Esophagus squamous epithelium (tissue), 5 donors: ENCODE results near the gene BTAF1. TPM values are rescaled to one million over a fixed set of nuclear protein-coding genes. Genes with fewer than 3 reads are reported as not detected.

Source experiments
- DNase-seq: peaks from one replicate; lab custom pipeline; 2025; lab: John Stamatoyannopoulos, UW
- H3K27ac ChIP-seq, 4 donors: fragments of 200-600 bp; sonication (generic); one replicate each; pipeline ENCODE4 v1.5.1; 2016 to 2019; ENCODE audit warnings: mild to moderate bottlenecking in 1 of 4
- H3K27me3 ChIP-seq, 4 donors: fragments of 200-600 bp; sonication (generic); 1 replicate in 3 of 4; 2 replicates in 1 of 4; pipeline versions ENCODE4 v1.5.1 to v1.6.0; 2017 to 2021; ENCODE audit warnings: antibody characterized with exemption in 1 of 4
- H3K36me3 ChIP-seq, 3 donors: fragments of 200-600 bp; sonication (generic); one replicate each; pipeline ENCODE4 v1.5.1; 2016 to 2019
- H3K4me1 ChIP-seq, 3 donors: fragments of 200-600 bp; sonication (generic); one replicate each; pipeline ENCODE4 v1.5.1; 2017 to 2019
- H3K4me3 ChIP-seq, 4 donors: fragments of 200-600 bp; sonication (generic); 1 replicate in 3 of 4; 2 replicates in 1 of 4; pipeline ENCODE4 v1.5.1; 2016 to 2019; ENCODE audit warnings: mild to moderate bottlenecking in 2 of 4, moderate library complexity in 1 of 4
- H3K9me3 ChIP-seq, 3 donors: fragments of 200-600 bp; sonication (generic); one replicate each; pipeline ENCODE4 v1.5.1; 2016 to 2019
- POLR2A ChIP-seq, 4 donors: fragments of 450-650 bp; IDR thresholded peaks; one replicate each; pipeline ENCODE4 v1.6.1; 2017; ENCODE audit warnings: antibody characterized with exemption in 4 of 4, mild to moderate bottlenecking in 4 of 4, moderate library complexity in 3 of 4
- WGBS, 2 donors: methylation state at CpG; one replicate each; pipeline ENCODE4 v1.1.5; 2018; 5-methylcytosine and 5-hydroxymethylcytosine counted together
- intact Hi-C: fragments of 100-400 bp; cut with DNase I; formaldehyde crosslinking; loops from one replicate; pipeline ENCODE4 v1.15.0; 2022
- total RNA-seq, 4 donors: library from RNA; depleted of rRNA; stranded (reverse); fragments of >200 nt; gene quantifications; one replicate each; pipeline ENCODE4 v1.1.0, GENCODE V29; 2016
- TF ChIP-seq, protein P1 (sequence below), 6 experiments: fragments of 450-650 bp in 4 of 6; fragments of 200-600 bp in 2 of 6; sonication (generic) in 2 of 6; IDR thresholded peaks; one replicate each; pipeline ENCODE4 v1.5.1; 2016 to 2019; ENCODE audit warnings: antibody characterized with exemption in 6 of 6, mild to moderate bottlenecking in 4 of 6, moderate library complexity in 4 of 6
- donor health status: DM: yes; HTN: yes; CAD: no.

BTAF1 gene
- total RNA-seq, 4 donors from 2014 or later, result 19.0 to 52.8 (median 28.0) TPM

GRCh38 chr10:91907914-91908336, 15.6 kb upstream of the BTAF1 start:
- intact Hi-C loops, result loop anchor here (5.0 kb wide), 1 partner anchor 151 kb away; no protein-coding TSS in a partner anchor
- TF ChIP-seq, protein P1, sequence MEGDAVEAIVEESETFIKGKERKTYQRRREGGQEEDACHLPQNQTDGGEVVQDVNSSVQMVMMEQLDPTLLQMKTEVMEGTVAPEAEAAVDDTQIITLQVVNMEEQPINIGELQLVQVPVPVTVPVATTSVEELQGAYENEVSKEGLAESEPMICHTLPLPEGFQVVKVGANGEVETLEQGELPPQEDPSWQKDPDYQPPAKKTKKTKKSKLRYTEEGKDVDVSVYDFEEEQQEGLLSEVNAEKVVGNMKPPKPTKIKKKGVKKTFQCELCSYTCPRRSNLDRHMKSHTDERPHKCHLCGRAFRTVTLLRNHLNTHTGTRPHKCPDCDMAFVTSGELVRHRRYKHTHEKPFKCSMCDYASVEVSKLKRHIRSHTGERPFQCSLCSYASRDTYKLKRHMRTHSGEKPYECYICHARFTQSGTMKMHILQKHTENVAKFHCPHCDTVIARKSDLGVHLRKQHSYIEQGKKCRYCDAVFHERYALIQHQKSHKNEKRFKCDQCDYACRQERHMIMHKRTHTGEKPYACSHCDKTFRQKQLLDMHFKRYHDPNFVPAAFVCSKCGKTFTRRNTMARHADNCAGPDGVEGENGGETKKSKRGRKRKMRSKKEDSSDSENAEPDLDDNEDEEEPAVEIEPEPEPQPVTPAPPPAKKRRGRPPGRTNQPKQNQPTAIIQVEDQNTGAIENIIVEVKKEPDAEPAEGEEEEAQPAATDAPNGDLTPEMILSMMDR (IDR thresholded peaks at IDR 0.05), result no peak
- H3K9me3 ChIP-seq, result no peaks in the 10 kb centered on the region
- peak overlapping the region; percentile 54 to 98 (median 75) for H3K4me3 ChIP-seq
- peak overlapping the region; percentile 65 to 85 (median 73) for H3K27ac ChIP-seq
- WGBS, 2 donors, result 6 to 9% methylated on average over 5 to 16 of the region's 18 CpGs
- H3K4me1 ChIP-seq, result peaks cover 6 to 30% (median 10%) of the 10 kb centered on the region in 3 donors
- no peaks in the 10 kb centered on the region for H3K27me3 ChIP-seq
- DNase-seq, result no peak
- H3K36me3 ChIP-seq, result no peaks in the 10 kb centered on the region

- H3K36me3 ChIP-seq, result no peaks in the 10 kb centered on the region
- peak; percentile 8 for DNase-seq
- peak overlapping the region; percentile 65 to 85 (median 73) for H3K27ac ChIP-seq
- WGBS, 2 donors, result 0% methylated on average over 6 to 9 of the region's 93 CpGs
- intact Hi-C loops, result loop anchor here (5.0 kb wide), 1 partner anchor 151 kb away; no protein-coding TSS in a partner anchor
- TF ChIP-seq, protein P1 (IDR thresholded peaks at IDR 0.05), result peak in 5 of 6 experiments; percentile 9 to 37 (median 17)
- TF ChIP-seq POLR2A (IDR thresholded peaks at IDR 0.05), result no peak
- no peaks in the 10 kb centered on the region for H3K9me3 ChIP-seq
- H3K4me1 ChIP-seq, result peaks cover 6 to 30% (median 10%) of the 10 kb centered on the region in 3 donors
- H3K4me3 ChIP-seq, result peak overlapping the region; percentile 54 to 98 (median 75)
- peaks cover 0 to 1% (median 0%) of the 10 kb centered on the region in 4 donors for H3K27me3 ChIP-seq
These were observed 15.0 kb upstream of the BTAF1 start for GRCh38 chr10:91908337-91909116.

- WGBS, 2 donors, result 0 to 2% methylated on average over 19 of the region's 19 CpGs
- TF ChIP-seq, protein P1 (IDR thresholded peaks at IDR 0.05), result no peak
- no peak for TF ChIP-seq POLR2A (IDR thresholded peaks at IDR 0.05)
- Histone ChIP-seq H3K9me3 (no peaks in the 10 kb centered on the region), H3K4me1 (peaks cover 6 to 30% (median 10%) of the 10 kb centered on the region in 3 donors), H3K27me3 (peaks cover 0 to 8% (median 0%) of the 10 kb centered on the region in 4 donors), H3K36me3 (no peaks in the 10 kb centered on the region), H3K27ac (peak within 1 kb of the TSS; percentile 65 to 85 (median 73)), H3K4me3 (peak within 1 kb of the TSS; percentile 54 to 98 (median 75))
- DNase-seq, result no peak
- intact Hi-C loops, result loop anchor here (5.0 kb wide), 1 partner anchor 152 kb away; no protein-coding TSS in a partner anchor
These were observed 14.4 kb upstream of the BTAF1 start, which contains the start of gene FGFBP3 for GRCh38 chr10:91909117-91909677. TSS of gene FGFBP3 (minus strand) at chr10:91909486. CDS start at chr10:91908969, 517 bp downstream.

DNA sequence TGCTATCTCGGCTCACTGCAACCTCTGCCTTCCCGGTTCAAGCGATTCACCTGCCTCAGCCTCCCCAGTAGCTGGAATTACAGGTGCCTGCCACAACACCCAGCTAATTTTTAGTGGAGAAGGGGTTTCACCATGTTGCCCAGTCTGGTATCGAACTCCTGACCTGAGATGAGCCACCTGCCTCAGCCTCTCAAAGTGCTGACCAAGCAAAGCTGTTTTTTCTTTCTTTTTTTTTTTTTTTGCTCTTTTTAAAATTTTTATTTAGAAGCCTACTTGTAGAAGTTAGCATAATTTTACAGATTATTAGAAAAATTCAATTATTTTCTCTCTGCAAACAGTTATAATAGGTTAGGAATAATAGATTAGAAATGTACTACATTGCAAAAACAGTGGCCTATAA, 13.1 kb upstream of the BTAF1 start:
- H3K27me3 ChIP-seq, result peaks cover 0 to 14% (median 0%) of the 10 kb centered on the region in 4 donors
- H3K9me3 ChIP-seq, result no peaks in the 10 kb centered on the region
- intact Hi-C loops, result no loop called here
- WGBS, 2 donors, result 87 to 94% methylated on average over 4 of the region's 4 CpGs
- no peak for TF ChIP-seq POLR2A (IDR thresholded peaks at IDR 0.05)
- TF ChIP-seq, protein P1 (IDR thresholded peaks at IDR 0.05), result no peak
- H3K27ac ChIP-seq, result no peak overlapping the region
- H3K4me1 ChIP-seq, result peaks cover 6 to 30% (median 10%) of the 10 kb centered on the region in 3 donors
- DNase-seq, result no peak
- no peak overlapping the region for H3K4me3 ChIP-seq
- no peaks in the 10 kb centered on the region for H3K36me3 ChIP-seq
